HepG2 (cell line): ENCODE measurements around the gene SLC12A9. TPM values are rescaled to one million over a fixed set of nuclear protein-coding genes. Genes with fewer than 3 reads are reported as not detected.
A peak's percentile ranks its signal among the peaks of the same experiment; 100 is the strongest.

ENCODE experiments used
- ATF7-NPFF ChIP-seq: sonication (generic); formaldehyde crosslinking; IDR thresholded peaks from 2 replicates; pipeline ENCODE4 v1.8.1; 2023; ENCODE audit warnings: mild to moderate bottlenecking, low read depth, missing genetic modification reagents, moderate library complexity
- BRD4 ChIP-seq: sonication (generic); formaldehyde crosslinking; IDR thresholded peaks from 2 replicates; pipeline ENCODE4 v1.4.0; 2020; ENCODE audit warnings: missing genetic modification reagents
- ELF1 ChIP-seq: sonication (generic); formaldehyde crosslinking; IDR thresholded peaks from 2 replicates; pipeline ENCODE4 v1.4.0; 2020; ENCODE audit warnings: missing genetic modification reagents
- FOXA3 ChIP-seq: IDR thresholded peaks from 2 replicates; pipeline ENCODE4 v1.6.1; 2016; ENCODE audit warnings: missing genetic modification reagents, missing compliant biosample characterization
- GABPB1 ChIP-seq: IDR thresholded peaks from 2 replicates; pipeline ENCODE4 v1.6.1; 2016; ENCODE audit warnings: mild to moderate bottlenecking, missing genetic modification reagents, moderate library complexity, missing compliant biosample characterization
- KDM2A ChIP-seq: sonication (generic); formaldehyde crosslinking; IDR thresholded peaks from 2 replicates; pipeline ENCODE4 v1.4.0; 2020; ENCODE audit warnings: low read depth, missing genetic modification reagents, borderline replicate concordance
- KDM3A ChIP-seq: IDR thresholded peaks from 2 replicates; pipeline ENCODE4 v1.6.1; 2018; ENCODE audit warnings: low read depth, missing compliant biosample characterization
- PHF21A ChIP-seq: sonication (generic); formaldehyde crosslinking; IDR thresholded peaks from 2 replicates; pipeline ENCODE4 v1.5.0; 2020; ENCODE audit warnings: mild to moderate bottlenecking, missing genetic modification reagents
- PHF8 ChIP-seq: sonication (generic); formaldehyde crosslinking; IDR thresholded peaks from 2 replicates; pipeline ENCODE4 v1.5.0; 2020; ENCODE audit warnings: missing genetic modification reagents
- POLR2G ChIP-seq: fragments of 200-400 bp; formaldehyde crosslinking; IDR thresholded peaks from 2 replicates; pipeline ENCODE4 v1.6.1; 2018; ENCODE audit warnings: mild to moderate bottlenecking, low read depth, low read length, moderate library complexity
- RFX5 ChIP-seq: IDR thresholded peaks from 2 replicates; pipeline ENCODE4 v1.6.1; 2011; ENCODE audit warnings: low read depth, low read length, improper control_type of control experiment
- SMYD3 ChIP-seq: sonication (generic); formaldehyde crosslinking; IDR thresholded peaks from 2 replicates; pipeline ENCODE4 v1.8.1; 2023; ENCODE audit warnings: mild to moderate bottlenecking, missing genetic modification reagents
- SRSF1 ChIP-seq: fragments of 200-400 bp; formaldehyde crosslinking; optimal IDR thresholded peaks from 2 replicates; pipeline ENCODE3; 2017; ENCODE audit warnings: mild to moderate bottlenecking, low read depth, low read length, moderate library complexity
- TBL1XR1 ChIP-seq: fragments of 150-350 bp; IDR thresholded peaks from 2 replicates; pipeline ENCODE4 v1.6.1; 2014; ENCODE audit warnings: borderline replicate concordance, low read length; ENCODE audit not compliant: partially characterized antibody
- THRA ChIP-seq: sonication (generic); formaldehyde crosslinking; IDR thresholded peaks from 2 replicates; pipeline ENCODE4 v1.4.0; 2020; ENCODE audit warnings: missing genetic modification reagents, borderline replicate concordance
- TMF1 ChIP-seq: sonication (generic); formaldehyde crosslinking; IDR thresholded peaks from 2 replicates; pipeline ENCODE4 v1.8.1; 2022; ENCODE audit warnings: low read depth, missing genetic modification reagents
- ZNF776 ChIP-seq: sonication (generic); formaldehyde crosslinking; IDR thresholded peaks from 2 replicates; pipeline ENCODE4 v1.4.0; 2020; ENCODE audit warnings: mild to moderate bottlenecking, missing genetic modification reagents
- polyA plus RNA-seq, 8 experiments: library from polyadenylated mRNA; depleted of rRNA in 3 of 8; stranded (reverse) in 7 of 8; unstranded in 1 of 8; fragments of >200 nt; fragmentation: Illumina TruSeq in 4 of 8; extraction: Trizol in 4 of 8; gene quantifications; 2 replicates each; pipeline versions ENCODE4 v1.2.1 to v1.2.3, GENCODE V29; 2011 to 2016; ENCODE audit warnings: low read depth in 4 of 8, missing spikeins in 1 of 8, mixed read lengths in 1 of 8; ENCODE audit not compliant: insufficient read depth in 1 of 8
- total RNA-seq, 5 experiments: library from RNA; depleted of rRNA; stranded (reverse); fragments of >200 nt; fragmentation: Illumina TruSeq; extraction: Trizol; gene quantifications; 2 replicates each; pipeline ENCODE4 v1.2.3, GENCODE V29; 2016; ENCODE audit warnings: low read depth in 1 of 5
- TF ChIP-seq, protein P1 (sequence below): sonication (generic); formaldehyde crosslinking; conservative IDR thresholded peaks from 2 replicates; pipeline ENCODE4 v1.8.0; 2022; ENCODE audit warnings: mild to moderate bottlenecking, moderate library complexity, missing genetic modification reagents
- TF ChIP-seq, protein P2 (sequence below): sonication (generic); formaldehyde crosslinking; IDR thresholded peaks from 2 replicates; pipeline ENCODE4 v1.5.1; 2020; ENCODE audit warnings: mild to moderate bottlenecking, moderate library complexity, missing genetic modification reagents
- TF ChIP-seq, protein P3 (sequence below), 2 experiments: sonication (generic) in 1 of 2; formaldehyde crosslinking in 1 of 2; IDR thresholded peaks; 2 replicates each; pipeline versions ENCODE4 v1.4.0 to v1.6.1; 2018 to 2020; ENCODE audit warnings: missing genetic modification reagents in 2 of 2, borderline replicate concordance in 1 of 2, low read depth in 1 of 2, mild to moderate bottlenecking in 1 of 2, missing biosample characterization in 1 of 2

The SLC12A9 gene
- total and polyA plus RNA-seq, 2 of the 13 experiments (the other 11 are each of a cell fraction or from before 2014, with no cell fraction given) = 8.7 to 16.6 TPM

DNA sequence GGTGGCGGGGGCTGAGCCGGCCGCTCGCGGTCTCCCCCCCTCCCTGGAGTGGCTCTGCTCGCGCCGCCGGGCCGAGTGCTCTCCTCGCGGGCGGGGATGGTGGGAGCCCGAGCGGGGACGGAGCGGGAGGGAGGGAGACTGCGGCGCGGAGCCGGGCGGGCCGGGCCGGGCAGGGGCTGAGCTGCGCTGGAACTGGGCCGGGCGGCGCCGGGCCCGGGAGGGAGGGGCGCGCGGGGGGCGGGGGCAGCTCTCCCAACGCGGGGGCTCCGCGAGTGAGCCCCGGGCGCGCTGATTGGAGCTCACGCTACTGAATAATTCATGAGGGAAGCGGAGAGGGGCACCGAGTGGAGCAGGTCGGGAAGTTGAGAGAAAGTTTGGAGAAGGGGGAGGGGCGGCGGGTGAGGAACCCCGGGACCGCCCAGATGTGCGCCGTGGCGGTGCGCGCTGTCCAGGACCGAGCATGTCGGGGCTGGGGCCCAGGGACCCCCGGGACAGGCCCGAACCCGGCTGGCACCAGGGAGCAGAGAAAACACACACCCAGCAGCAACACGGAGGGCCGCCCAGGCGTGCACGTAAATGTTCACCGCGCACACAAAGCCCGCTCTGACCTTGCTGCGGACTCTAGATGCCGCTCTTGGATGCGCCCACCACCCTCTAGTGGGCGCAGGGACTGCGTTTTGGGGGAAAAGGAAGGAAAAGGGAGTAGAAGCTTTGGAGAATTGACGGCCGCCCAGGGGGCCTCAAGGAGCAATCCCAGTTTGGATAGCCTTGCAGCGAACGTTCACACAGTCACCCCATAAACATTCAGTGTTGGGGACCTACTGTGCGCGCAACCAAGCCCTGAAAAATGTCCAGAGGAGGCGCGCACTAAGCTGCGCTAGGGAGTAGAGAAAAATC, 24.9 kb upstream of the SLC12A9 start, which contains the start of gene EPHB4 (continued):
- TF ChIP-seq GABPB1 (CRISPR knock-in tag) (peak; percentile 74; the same call in 1 of the 2 replicates), ZNF776 (peak; percentile 54; the same call in 1 of the 2 replicates), SRSF1 (peak; percentile 44), TMF1 (CRISPR knock-in tag) (no peak), ELF1 (CRISPR knock-in tag) (peak; percentile 36), POLR2G (peak; percentile 77), SMYD3 (CRISPR knock-in tag) (no peak), FOXA3 (CRISPR knock-in tag) (0 out of 2 replicates have a peak, but pooled peaks have one; percentile 29), PHF8 (CRISPR knock-in tag) (peak; percentile 86), PHF21A (peak; percentile 57), ATF7-NPFF (CRISPR knock-in tag) (no peak), KDM2A (CRISPR knock-in tag) (peak; percentile 74), RFX5 (no peak), KDM3A (CRISPR knock-in tag) (peak; percentile 63; the same call in 1 of the 2 replicates), THRA (CRISPR knock-in tag) (0 out of 2 replicates have a peak, but pooled peaks have one; percentile 24), BRD4 (CRISPR knock-in tag) (peak; percentile 65; the same call in 1 of the 2 replicates), TBL1XR1 (no peak)
- TF ChIP-seq, protein P1, sequence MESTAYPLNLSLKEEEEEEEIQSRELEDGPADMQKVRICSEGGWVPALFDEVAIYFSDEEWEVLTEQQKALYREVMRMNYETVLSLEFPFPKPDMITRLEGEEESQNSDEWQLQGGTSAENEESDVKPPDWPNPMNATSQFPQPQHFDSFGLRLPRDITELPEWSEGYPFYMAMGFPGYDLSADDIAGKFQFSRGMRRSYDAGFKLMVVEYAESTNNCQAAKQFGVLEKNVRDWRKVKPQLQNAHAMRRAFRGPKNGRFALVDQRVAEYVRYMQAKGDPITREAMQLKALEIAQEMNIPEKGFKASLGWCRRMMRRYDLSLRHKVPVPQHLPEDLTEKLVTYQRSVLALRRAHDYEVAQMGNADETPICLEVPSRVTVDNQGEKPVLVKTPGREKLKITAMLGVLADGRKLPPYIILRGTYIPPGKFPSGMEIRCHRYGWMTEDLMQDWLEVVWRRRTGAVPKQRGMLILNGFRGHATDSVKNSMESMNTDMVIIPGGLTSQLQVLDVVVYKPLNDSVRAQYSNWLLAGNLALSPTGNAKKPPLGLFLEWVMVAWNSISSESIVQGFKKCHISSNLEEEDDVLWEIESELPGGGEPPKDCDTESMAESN (CRISPR knock-in tag) = peak; percentile 40; the same call in 1 of the 2 replicates
- TF ChIP-seq, protein P2, sequence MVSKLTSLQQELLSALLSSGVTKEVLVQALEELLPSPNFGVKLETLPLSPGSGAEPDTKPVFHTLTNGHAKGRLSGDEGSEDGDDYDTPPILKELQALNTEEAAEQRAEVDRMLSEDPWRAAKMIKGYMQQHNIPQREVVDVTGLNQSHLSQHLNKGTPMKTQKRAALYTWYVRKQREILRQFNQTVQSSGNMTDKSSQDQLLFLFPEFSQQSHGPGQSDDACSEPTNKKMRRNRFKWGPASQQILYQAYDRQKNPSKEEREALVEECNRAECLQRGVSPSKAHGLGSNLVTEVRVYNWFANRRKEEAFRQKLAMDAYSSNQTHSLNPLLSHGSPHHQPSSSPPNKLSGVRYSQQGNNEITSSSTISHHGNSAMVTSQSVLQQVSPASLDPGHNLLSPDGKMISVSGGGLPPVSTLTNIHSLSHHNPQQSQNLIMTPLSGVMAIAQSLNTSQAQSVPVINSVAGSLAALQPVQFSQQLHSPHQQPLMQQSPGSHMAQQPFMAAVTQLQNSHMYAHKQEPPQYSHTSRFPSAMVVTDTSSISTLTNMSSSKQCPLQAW (CRISPR knock-in tag) = peak; percentile 78
- TF ChIP-seq, protein P3, sequence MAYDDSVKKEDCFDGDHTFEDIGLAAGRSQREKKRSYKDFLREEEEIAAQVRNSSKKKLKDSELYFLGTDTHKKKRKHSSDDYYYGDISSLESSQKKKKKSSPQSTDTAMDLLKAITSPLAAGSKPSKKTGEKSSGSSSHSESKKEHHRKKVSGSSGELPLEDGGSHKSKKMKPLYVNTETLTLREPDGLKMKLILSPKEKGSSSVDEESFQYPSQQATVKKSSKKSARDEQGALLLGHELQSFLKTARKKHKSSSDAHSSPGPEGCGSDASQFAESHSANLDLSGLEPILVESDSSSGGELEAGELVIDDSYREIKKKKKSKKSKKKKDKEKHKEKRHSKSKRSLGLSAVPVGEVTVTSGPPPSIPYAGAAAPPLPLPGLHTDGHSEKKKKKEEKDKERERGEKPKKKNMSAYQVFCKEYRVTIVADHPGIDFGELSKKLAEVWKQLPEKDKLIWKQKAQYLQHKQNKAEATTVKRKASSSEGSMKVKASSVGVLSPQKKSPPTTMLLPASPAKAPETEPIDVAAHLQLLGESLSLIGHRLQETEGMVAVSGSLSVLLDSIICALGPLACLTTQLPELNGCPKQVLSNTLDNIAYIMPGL (CRISPR knock-in tag; IDR thresholded peaks at IDR 0.05; ENCODE audit: borderline replicate concordance in 1 of 2, low read depth in 1 of 2) = peak; percentile 87 to 88; a peak in 3 of 4 replicates
